ENCODE results near the gene CALML6. TPM values are rescaled to one million over a fixed set of nuclear protein-coding genes. Genes with fewer than 3 reads are reported as not detected.

The CALML6 gene
- total RNA-seq, 1 experiment from 2014 or later: not detected

- no peak for DNase-seq (ENCODE audit: low read depth)
Observed at GRCh38 chr1:1962752-1963151, 47.7 kb downstream of the CALML6 start.

GRCh38 chr1:1963570-1963969, 48.5 kb downstream of the CALML6 start:
- DNase-seq (ENCODE audit: low read depth): no peak

- no peak for DNase-seq (ENCODE audit: low read depth)
Observed at GRCh38 chr1:1964811-1965210, 49.8 kb downstream of the CALML6 start.

DNA sequence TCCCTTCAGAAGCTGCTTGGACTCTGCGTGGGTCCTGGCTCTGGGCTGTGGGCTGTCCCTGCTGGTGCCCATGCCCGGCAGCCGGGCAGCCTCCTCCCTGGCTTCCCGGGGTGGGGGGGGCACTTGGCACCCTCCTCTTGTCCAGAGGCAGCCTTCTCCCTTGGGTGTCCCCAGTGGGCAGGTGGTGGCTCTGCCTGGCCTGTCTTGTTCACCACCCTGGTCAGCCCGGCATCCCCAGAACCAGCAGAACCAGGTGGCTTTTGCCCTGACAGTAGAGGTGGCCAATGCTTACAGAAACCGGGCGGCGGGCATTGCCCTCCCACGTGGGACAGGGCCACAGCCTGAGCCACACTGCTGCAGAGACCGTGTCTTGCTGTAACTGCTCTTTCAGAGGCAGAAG, 50.5 kb downstream of the CALML6 start:
- DNase-seq (ENCODE audit: low read depth): no peak

DNA sequence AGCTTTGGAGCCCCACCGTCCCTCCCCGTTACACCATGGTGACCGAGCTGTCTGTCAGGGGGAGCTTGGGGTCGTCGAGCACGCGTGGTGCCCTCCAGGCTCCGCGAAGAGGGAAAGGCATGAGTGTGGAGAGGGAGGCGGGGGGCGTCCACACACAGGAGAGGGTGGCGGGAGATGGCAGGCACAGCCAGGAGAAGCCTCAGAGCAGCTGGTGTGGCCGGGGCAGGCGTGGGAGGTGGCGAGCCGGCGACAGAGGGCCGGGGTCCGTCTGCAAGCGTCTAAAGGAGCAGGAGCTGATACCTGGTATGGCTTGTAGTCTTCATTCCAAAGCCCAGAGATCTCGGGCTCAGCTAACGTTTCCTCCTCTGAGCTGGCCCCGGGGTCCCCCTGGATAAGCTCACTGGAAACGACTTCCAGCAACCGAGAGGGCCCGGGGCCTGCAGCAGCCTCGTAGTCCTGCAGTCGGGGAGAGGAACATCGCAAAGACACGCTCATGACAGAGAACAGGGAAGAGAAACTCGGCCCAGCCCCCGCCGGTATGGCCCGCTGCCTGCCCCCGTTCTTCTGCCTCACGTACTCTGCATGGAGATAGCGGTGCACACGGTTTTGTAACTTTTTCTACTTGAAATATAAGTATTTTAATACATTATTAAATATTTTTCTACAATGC, 51.1 kb downstream of the CALML6 start:
- DNase-seq (ENCODE audit: low read depth): no peak

Other genes with a start within 250 kb of the CALML6 start
- gene SLC35E2B, start 222.5 kb upstream of the CALML6 start, total RNA-seq (2014; rRNA removed; shearing (Covaris generic)): 13.7 and 18.1 TPM in 2 replicates
- gene CDK11A, start 190.9 kb upstream of the CALML6 start, total RNA-seq (2014; rRNA removed; shearing (Covaris generic)): 11.8 and 13.4 TPM in 2 replicates
- gene NADK, start 136.8 kb upstream of the CALML6 start, total RNA-seq (2014; rRNA removed; shearing (Covaris generic)): 44.7 and 58.5 TPM in 2 replicates
- 57.4 and 74.5 TPM in 2 replicates for gene GNB1, start 24.2 kb upstream of the CALML6 start, total RNA-seq (2014; rRNA removed; shearing (Covaris generic))
- gene TMEM52, start 4.0 kb downstream of the CALML6 start, total RNA-seq (2014; rRNA removed; shearing (Covaris generic)): 0.30 and 0.69 TPM in 2 replicates
- not detected in 2 replicates for gene CFAP74, start 88.5 kb downstream of the CALML6 start, total RNA-seq (2014; rRNA removed; shearing (Covaris generic))
- 0.13 TPM in 1 of 2 replicates, not detected in the other for gene GABRD, start 104.1 kb downstream of the CALML6 start, total RNA-seq (2014; rRNA removed; shearing (Covaris generic))
- 0.17 TPM in 1 of 2 replicates, not detected in the other for gene PRKCZ, start 135.2 kb downstream of the CALML6 start, total RNA-seq (2014; rRNA removed; shearing (Covaris generic))

All from HT1080 (cell line).